ENCODE measurements around the gene BLVRA. TPM values are rescaled to one million over a fixed set of nuclear protein-coding genes. Genes with fewer than 3 reads are reported as not detected.

BLVRA gene
- total RNA-seq, 1 experiment from 2014 or later, result 29.8 TPM

GRCh38 chr7:43791665-43792064 lies 33.2 kb downstream of the BLVRA start:
- CTCF ChIA-PET, result interaction anchor here (0.5 to 0.6 kb wide), 2 partner anchors 38 to 913 kb away, joined by 3 to 4 read pairs; no protein-coding TSS in a partner anchor
- BruUV-seq (replicated peaks), result no TSS peak
- TF ChIP-seq CTCF (IDR thresholded peaks at IDR 0.05; ENCODE audit: unreplicated experiment), result no peak
- no peak for DNase-seq
- intact Hi-C loops (cut with micrococcal nuclease; ENCODE audit: unreplicated experiment), result no loop called here
- Mint-ChIP-seq H3K27ac (ENCODE audit: unreplicated experiment) (no peak overlapping the region), H3K9me3 (ENCODE audit: low read depth, unreplicated experiment) (no peaks in the 10 kb centered on the region), H3K36me3 (ENCODE audit: insufficient read depth, unreplicated experiment) (no peaks in the 10 kb centered on the region), H3K4me1 (ENCODE audit: low read depth, unreplicated experiment) (peaks cover 2% of the 10 kb centered on the region), H3K27me3 (ENCODE audit: unreplicated experiment) (no peaks in the 10 kb centered on the region), H3K4me3 (ENCODE audit: low read depth, unreplicated experiment) (no peak overlapping the region)

- intact Hi-C loops (cut with micrococcal nuclease; ENCODE audit: unreplicated experiment), result no loop called here
- CTCF ChIA-PET, result no interaction called here
- H3K9me3 Mint-ChIP-seq (ENCODE audit: low read depth, unreplicated experiment), result no peaks in the 10 kb centered on the region
- H3K36me3 Mint-ChIP-seq (ENCODE audit: insufficient read depth, unreplicated experiment), result no peaks in the 10 kb centered on the region
- no peak overlapping the region for H3K4me3 Mint-ChIP-seq (ENCODE audit: low read depth, unreplicated experiment)
- no peak for TF ChIP-seq CTCF (IDR thresholded peaks at IDR 0.05; ENCODE audit: unreplicated experiment)
- no peak overlapping the region for H3K27ac Mint-ChIP-seq (ENCODE audit: unreplicated experiment)
- H3K4me1 Mint-ChIP-seq (ENCODE audit: low read depth, unreplicated experiment), result no peaks in the 10 kb centered on the region
- H3K27me3 Mint-ChIP-seq (ENCODE audit: unreplicated experiment), result no peaks in the 10 kb centered on the region
- no TSS peak for BruUV-seq (replicated peaks)
- no peak for DNase-seq
These were observed 34.1 kb downstream of the BLVRA start for GRCh38 chr7:43792471-43793150.

- H3K36me3 Mint-ChIP-seq (ENCODE audit: insufficient read depth, unreplicated experiment), result no peaks in the 10 kb centered on the region
These were observed 41.1 kb downstream of the BLVRA start for GRCh38 chr7:43799605-43800004.

GRCh38 chr7:43803865-43804264 lies 45.4 kb downstream of the BLVRA start:
- Mint-ChIP-seq H3K4me3 (ENCODE audit: low read depth, unreplicated experiment) (no peak overlapping the region), H3K27me3 (ENCODE audit: unreplicated experiment) (no peaks in the 10 kb centered on the region), H3K27ac (ENCODE audit: unreplicated experiment) (no peak overlapping the region), H3K9me3 (ENCODE audit: low read depth, unreplicated experiment) (no peaks in the 10 kb centered on the region), H3K4me1 (ENCODE audit: low read depth, unreplicated experiment) (no peaks in the 10 kb centered on the region), H3K36me3 (ENCODE audit: insufficient read depth, unreplicated experiment) (peaks cover 4% of the 10 kb centered on the region)
- TF ChIP-seq CTCF (IDR thresholded peaks at IDR 0.05; ENCODE audit: unreplicated experiment), result no peak
- CTCF ChIA-PET, result no interaction called here
- intact Hi-C loops (cut with micrococcal nuclease; ENCODE audit: unreplicated experiment), result no loop called here
- DNase-seq, result no peak
- BruUV-seq (replicated peaks), result no TSS peak

More at GRCh38 chr7:43799605-43800004, 41.1 kb downstream of the BLVRA start:
- Mint-ChIP-seq H3K27ac (ENCODE audit: unreplicated experiment) (no peak overlapping the region), H3K4me1 (ENCODE audit: low read depth, unreplicated experiment) (no peaks in the 10 kb centered on the region), H3K4me3 (ENCODE audit: low read depth, unreplicated experiment) (no peak overlapping the region), H3K27me3 (ENCODE audit: unreplicated experiment) (no peaks in the 10 kb centered on the region), H3K9me3 (ENCODE audit: low read depth, unreplicated experiment) (no peaks in the 10 kb centered on the region)
- DNase-seq, result no peak
- no TSS peak for BruUV-seq (replicated peaks)
- no peak for TF ChIP-seq CTCF (IDR thresholded peaks at IDR 0.05; ENCODE audit: unreplicated experiment)
- intact Hi-C loops (cut with micrococcal nuclease; ENCODE audit: unreplicated experiment), result no loop called here
- CTCF ChIA-PET, result interaction anchor here (0.6 to 1.5 kb wide), 2 partner anchors 15 to 71 kb away, joined by 4 read pairs; partner anchors contain the start of gene COA1
